Measurements from ENCODE around the gene SLC6A7.

The SLC6A7 gene

GRCh38 chr5:150190503-150190979 lies 679 bp downstream of the SLC6A7 start:
- no peak for DNase-seq

- DNase-seq: no peak
Observed at GRCh38 chr5:150190987-150191386, 1.1 kb downstream of the SLC6A7 start.

- peak in 16 of 58 donors; percentile 7 to 57 (median 30) for DNase-seq
Observed at GRCh38 chr5:150192462-150192861, 2.6 kb downstream of the SLC6A7 start.

GRCh38 chr5:150195736-150196485 lies 6.0 kb downstream of the SLC6A7 start:
- DNase-seq: no peak

DNA sequence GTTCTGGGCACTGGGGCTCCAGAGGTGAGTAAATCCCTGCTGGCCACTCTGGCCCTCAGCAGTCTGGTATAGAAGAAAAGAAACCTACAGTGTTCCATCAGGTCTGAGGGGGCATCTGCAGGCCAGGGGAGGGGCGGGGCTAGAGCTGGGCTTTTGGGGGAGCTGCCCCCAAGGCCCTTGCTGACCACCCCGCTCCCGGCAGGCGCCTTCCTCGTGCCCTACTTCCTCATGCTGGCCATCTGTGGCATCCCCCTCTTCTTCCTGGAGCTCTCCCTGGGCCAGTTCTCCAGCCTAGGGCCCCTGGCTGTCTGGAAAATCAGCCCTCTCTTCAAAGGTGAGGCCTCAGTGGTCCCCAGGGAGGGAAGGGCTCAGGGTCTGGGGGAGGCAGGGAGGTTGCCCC lies 6.7 kb downstream of the SLC6A7 start:
- peak in 1 of 58 donors; percentile 11 for DNase-seq

GRCh38 chr5:150196986-150197385 lies 7.1 kb downstream of the SLC6A7 start:
- no peak for DNase-seq

DNA sequence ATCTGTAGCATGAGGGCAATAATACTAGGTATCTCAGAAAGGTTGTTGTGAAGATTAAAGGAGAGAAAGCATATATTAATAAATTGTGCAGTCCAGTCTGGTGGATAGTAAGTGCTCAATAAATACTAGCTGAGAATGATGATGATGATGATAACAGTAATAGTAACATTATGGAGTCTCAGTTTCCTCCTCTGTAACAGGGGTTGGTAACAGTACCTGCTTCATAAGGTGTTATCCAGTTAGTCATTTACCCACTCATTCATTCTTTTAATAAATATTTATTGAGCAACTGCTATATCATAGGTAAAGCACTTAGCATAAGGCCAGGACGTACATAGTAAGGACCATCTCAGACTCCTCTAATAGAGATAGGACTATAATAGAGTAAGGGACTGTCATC lies 7.6 kb downstream of the SLC6A7 start:
- DNase-seq: no peak

- DNase-seq: no peak
Observed at GRCh38 chr5:150202501-150202900, 12.6 kb downstream of the SLC6A7 start.

- DNase-seq: no peak
Observed at GRCh38 chr5:150203832-150204589, 14.1 kb downstream of the SLC6A7 start.

GRCh38 chr5:150204590-150204960 lies 14.7 kb downstream of the SLC6A7 start:
- DNase-seq: no peak

DNA sequence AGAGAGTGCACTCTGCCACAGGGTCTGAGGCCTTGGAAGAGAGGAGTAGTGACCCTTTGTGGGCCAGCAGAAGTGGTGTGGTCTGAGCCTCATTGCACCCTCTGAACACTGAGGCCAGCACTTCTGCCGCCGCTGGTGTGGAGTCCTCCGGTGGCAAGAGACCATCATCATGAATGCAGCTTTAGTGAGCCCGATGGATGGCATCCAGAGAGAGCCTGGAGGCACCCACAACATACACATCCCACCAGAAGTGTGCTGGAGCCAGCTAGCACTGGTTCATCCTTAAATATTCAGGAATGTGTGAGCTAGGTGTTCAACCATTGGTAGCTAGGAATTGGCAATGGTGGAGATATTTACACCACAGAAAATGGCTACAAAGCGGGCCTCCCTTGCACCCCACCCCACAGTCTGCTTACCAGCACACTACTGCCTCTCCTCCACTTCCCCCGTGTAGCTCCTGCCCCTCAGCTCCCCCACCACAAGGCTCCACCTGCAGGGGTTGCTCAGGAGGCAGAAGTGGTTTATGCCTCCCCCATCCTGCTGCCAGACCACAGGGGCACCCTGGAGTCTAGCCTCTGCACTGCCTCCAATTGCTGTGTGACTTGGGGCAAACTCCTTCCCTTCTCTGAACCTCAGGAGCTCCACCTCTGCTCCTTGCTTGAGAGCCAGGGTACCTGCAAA lies 16.4 kb downstream of the SLC6A7 start:
- DNase-seq: no peak

DNA sequence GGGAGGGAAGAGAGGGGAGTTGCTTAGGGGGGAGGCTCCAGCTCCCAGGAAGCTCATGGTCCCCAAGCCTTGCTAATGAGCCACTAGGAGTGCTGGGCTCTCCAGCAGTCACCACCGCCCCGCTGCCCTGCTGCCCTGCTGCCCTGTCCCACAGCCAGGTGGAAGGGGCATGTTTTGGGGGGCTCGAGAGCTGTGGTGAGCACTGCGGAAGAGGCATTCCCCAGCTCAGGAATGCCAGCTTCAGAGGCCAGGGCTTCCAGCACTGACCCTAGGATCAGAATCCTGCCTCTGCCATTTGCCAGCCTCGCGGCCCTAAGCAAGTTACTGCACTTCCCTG lies 16.9 kb downstream of the SLC6A7 start:
- DNase-seq: no peak

DNA sequence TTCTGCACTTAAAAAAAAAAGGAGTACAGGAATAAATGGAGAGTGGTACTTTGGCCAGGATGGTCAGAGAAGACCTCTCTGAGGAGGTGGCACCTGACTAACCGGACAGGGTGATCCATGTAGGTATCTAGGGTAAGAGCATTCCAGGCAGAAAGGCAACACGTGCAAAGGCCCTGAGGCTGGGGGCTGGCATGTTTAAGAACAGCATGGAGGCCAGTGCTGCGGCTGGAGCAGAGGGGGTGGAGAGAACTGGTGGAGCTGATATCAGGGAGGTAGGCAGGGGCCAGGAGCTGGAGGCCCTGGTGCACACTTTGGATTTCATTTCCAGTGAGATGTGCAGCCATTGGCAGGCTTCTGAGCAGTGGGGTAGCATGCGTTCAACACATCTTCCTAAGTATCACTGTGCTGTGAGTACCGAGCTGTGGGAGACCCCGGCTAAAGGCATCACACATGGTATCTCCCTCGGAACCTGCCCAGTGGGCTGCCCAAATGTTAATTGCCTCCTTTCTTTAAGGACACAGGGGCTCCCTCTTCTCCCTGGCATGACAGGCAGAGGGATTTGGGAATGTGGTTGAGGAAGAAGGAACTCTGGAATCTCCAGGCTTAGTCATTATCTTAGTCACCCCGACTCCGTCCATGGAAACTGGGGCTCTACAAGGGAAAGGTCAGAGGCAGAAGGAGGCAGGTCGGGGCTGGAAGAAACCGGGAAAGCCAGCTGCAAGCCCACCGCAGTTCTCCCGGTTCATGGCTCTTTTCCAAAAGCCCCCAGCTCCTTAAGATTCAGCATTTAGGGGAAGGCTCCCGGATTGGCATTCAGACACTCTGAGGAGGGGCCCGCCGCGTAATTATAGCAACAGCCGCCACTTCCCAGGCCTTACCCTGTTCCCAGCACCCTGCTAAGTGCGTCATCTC lies 18.6 kb downstream of the SLC6A7 start:
- DNase-seq: no peak

GRCh38 chr5:150209099-150209635 lies 19.3 kb downstream of the SLC6A7 start:
- DNase-seq: peak in 2 of 58 donors; percentile 9 to 32

DNA sequence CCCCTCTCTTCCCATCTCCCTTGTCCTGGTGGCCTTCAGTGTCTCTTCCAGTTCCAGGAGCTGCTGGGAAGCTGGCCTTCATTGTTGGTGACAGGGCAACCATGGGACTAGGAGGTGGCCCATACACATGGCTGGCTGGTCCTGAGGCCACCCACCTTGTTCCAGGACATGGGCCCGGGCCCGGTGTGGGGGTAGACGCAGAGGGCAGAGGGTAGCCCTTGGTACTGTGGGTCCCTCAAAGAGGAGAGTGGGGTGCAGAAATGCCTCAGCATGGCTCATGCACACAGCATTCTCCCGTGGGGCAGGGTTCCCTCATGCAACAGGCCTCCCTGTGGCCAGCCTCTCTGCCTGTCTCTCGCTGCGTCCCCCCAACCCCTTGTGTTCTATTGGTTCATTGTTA lies 20.8 kb downstream of the SLC6A7 start:
- no peak for DNase-seq

- no peak for DNase-seq
Observed at GRCh38 chr5:150211156-150212030, 21.5 kb downstream of the SLC6A7 start.

DNA sequence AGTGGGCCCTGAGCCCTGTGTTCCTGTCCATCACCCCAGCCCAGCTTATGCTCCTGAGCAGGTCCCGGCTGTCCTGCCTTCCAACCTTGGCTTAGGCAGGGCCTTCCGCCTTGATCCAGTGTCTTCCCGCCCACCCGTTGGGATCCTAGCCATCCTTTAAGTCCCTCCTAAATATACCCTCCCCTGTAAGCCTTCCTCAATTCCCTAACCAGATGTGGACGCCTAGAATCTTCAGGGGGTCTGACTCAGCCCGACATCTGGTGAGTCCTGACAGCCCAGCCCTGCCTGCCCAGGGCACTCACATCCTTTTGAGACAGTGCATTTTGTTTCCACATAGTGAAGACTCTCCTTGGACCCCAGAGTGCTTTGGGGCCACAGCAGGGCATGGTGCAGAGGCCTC lies 23.7 kb downstream of the SLC6A7 start:
- no peak for DNase-seq

- no peak for DNase-seq
Observed at GRCh38 chr5:150214289-150214688, 24.4 kb downstream of the SLC6A7 start.

DNA sequence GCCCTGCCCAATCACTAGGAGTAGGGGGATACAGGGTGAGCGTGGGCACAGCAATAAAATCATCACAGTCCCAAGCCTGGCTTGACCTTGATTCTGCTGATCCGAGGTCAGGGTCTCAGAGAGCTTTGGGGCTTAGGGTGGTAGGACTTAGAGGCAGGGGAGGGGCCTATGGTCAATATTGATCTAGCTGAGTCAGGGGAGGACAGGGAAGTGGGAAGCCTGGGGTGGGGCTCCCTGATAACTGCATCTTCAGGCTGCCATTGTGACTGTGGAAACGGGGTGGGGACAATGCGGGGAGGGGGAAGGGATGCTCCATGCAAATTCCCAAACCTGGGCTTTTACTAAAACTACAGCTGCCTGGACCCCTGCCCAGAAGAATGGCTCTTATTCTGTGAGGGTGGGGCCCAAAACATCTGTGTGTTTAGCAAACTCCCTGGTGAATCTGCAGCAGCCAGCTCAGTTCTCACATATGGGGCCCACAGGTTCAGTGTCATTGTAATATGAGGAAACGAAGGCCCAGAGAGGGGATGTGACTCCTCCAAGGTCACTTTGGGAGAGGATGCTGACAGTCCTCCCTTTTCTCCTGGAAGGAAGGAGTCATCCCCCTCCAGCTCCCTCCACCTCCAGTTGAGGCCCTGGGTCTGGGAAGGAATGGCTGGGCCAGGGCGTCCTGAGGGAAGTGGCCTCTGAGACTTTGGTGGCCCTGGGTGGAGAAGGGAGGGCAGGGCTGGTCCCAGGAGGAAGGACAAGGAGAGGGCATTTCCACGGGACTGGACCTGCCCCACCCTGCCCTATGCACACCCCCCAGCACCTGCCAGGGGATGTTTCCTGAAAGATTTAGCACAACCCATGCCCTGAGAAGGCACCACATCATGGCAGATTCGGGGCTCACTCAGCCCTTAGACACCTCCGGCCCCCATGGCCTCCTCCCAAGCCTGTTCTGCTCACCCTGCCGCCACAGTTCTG lies 26.4 kb downstream of the SLC6A7 start:
- DNase-seq: no peak

Measured in anterior cingulate cortex (tissue), 58 donors.